RWPE1 (cell line): Measurements from ENCODE around the gene PPP2R3A.
"Not testable (repeated sequence)": the region's sequence is repeated elsewhere in the genome, so short reads cannot be mapped to it uniquely, and the experiment has no call there.

ENCODE experiments used
- CTCF ChIA-PET: fragments of 350-600 bp; sonication (Branson Sonifier 250); formaldehyde crosslinking; extraction: SDS; loops from one replicate; lab custom pipeline; 2021; lab: Yijun Ruan, JAX
- POLR2A ChIA-PET: fragments of 400-600 bp; formaldehyde crosslinking; extraction: SDS; loops from one replicate; lab custom pipeline; 2020; ENCODE audit warnings: antibody characterized with exemption; ENCODE audit not compliant: low non-redundant PET; lab: Yijun Ruan, JAX
- DNase-seq: peaks from one replicate; pipeline ENCODE4 v3.0.0; 2012; ENCODE audit warnings: low spot score
- H3K27ac ChIP-seq: fragments of 450-650 bp; 2 replicates; pipeline ENCODE4 v1.5.1; 2017
- CTCF ChIP-seq: fragments of 450-650 bp; conservative IDR thresholded peaks from 2 replicates; pipeline ENCODE4 v1.5.1; 2017; ENCODE audit warnings: low read depth, mild to moderate bottlenecking

PPP2R3A gene

GRCh38 chr3:135930255-135930654 is 35.3 kb upstream of the PPP2R3A start:
- no peak for TF ChIP-seq CTCF
- no peak for DNase-seq
- no peak overlapping the region for H3K27ac ChIP-seq
- CTCF ChIA-PET = no interaction called here
- POLR2A ChIA-PET = no interaction called here

- H3K27ac ChIP-seq, POLR2A ChIA-PET, DNase-seq: not testable (repeated sequence)
- CTCF ChIA-PET = interaction anchor here (0.6 kb wide), 5 partner anchors 17 to 1728 kb away, joined by 3 to 5 read pairs (median 4); no protein-coding TSS in a partner anchor
Measured at GRCh38 chr3:135935171-135935570, 30.4 kb upstream of the PPP2R3A start.

- CTCF ChIA-PET, DNase-seq, H3K27ac ChIP-seq, POLR2A ChIA-PET: not testable (repeated sequence)
Measured at GRCh38 chr3:135937766-135938165, 27.8 kb upstream of the PPP2R3A start.

GRCh38 chr3:135944831-135945230 is 20.7 kb upstream of the PPP2R3A start:
- CTCF ChIA-PET = interaction anchor here (0.6 kb wide), 2 partner anchors 32 to 146 kb away, joined by 3 read pairs; no protein-coding TSS in a partner anchor
- DNase-seq = no peak
- POLR2A ChIA-PET = no interaction called here

GRCh38 chr3:135950941-135951340 is 14.6 kb upstream of the PPP2R3A start:
- no peak overlapping the region for H3K27ac ChIP-seq
- ChIA-PET POLR2A (no interaction called here), CTCF (no interaction called here)
- no peak for TF ChIP-seq CTCF
- no peak for DNase-seq

More at GRCh38 chr3:135944831-135945230, 20.7 kb upstream of the PPP2R3A start:
- H3K27ac ChIP-seq = no peak overlapping the region
- no peak for TF ChIP-seq CTCF

- TF ChIP-seq CTCF = no peak
- H3K27ac ChIP-seq = no peak overlapping the region
- ChIA-PET CTCF (interaction anchor here (0.5 kb wide), 1 partner anchor 110 kb away, joined by 3 read pairs; no protein-coding TSS in a partner anchor), POLR2A (no interaction called here)
- no peak for DNase-seq
Measured at GRCh38 chr3:135964160-135964955, 1.2 kb upstream of the PPP2R3A start.

GRCh38 chr3:135965129-135965505 is 411 bp upstream of the PPP2R3A start:
- POLR2A ChIA-PET = no interaction called here
- CTCF ChIA-PET = no interaction called here
- DNase-seq = no peak
- no peak for TF ChIP-seq CTCF
- peak overlapping the region; percentile 84 for H3K27ac ChIP-seq
